Caki2 (cell line): ENCODE data around the gene ROR2. TPM values are rescaled to one million over a fixed set of nuclear protein-coding genes. Genes with fewer than 3 reads are reported as not detected.

Experiments used
- DNase-seq: peaks from one replicate; pipeline ENCODE4 v3.0.0-alpha.2; 2015; ENCODE audit warnings: low read depth
- in situ Hi-C: cut with HindIII; loops from 2 replicates; pipeline ENCODE4 v1.10.0; 2016; ENCODE audit warnings: low sequenced_read_pairs, low pct_unique_long_range_greater_than_20kb, mixed read lengths
- total RNA-seq: library from RNA; depleted of rRNA; stranded (reverse); fragments of >200 nt; shearing (Covaris generic); gene quantifications from 2 replicates; pipeline ENCODE4 v1.2.3, GENCODE V29; 2014; ENCODE audit warnings: low replicate concordance

Gene ROR2
- total RNA-seq, 1 experiment from 2014 or later, result 8.4 TPM

DNA sequence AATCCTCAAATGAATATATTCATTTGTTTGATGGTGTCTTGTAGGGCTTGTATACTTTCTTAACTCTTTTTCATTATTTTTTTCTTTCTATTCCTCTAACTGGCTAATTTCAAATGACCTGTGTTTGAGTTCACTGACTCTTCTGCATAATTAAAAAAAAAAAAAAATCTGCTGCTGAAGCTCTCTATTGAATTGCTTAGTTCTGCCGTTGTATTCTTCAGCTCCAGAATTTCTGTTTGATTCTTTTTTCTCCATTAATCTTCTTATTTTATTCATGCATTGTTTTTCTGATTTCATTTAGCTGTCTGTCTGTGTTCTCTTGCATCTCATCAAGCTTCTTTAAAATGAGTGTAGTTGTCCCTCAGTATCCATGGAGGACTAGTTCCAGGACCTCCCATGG, 244.6 kb downstream of the ROR2 start:
- peak; percentile 9 for DNase-seq
- in situ Hi-C loops, result no loop called here

DNA sequence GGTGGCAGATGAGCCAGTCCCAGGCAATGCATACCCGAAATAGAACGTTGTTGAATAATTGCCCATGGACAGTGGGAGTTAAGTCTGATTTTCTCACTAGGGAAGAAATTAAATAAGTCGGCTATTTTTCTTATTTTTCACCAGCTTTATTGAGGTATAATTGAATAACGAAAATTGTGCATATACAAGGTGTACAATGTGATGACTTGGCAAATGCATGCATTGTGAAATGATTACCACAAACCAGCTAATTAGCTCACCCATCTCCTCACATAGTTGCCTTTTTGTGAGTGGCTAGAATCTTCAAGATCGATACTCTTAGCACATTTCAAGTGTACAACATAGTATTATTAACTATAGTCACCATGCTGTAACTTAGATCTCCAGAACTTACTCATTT, 249.6 kb downstream of the ROR2 start:
- no peak for DNase-seq
- in situ Hi-C loops, result no loop called here

DNA sequence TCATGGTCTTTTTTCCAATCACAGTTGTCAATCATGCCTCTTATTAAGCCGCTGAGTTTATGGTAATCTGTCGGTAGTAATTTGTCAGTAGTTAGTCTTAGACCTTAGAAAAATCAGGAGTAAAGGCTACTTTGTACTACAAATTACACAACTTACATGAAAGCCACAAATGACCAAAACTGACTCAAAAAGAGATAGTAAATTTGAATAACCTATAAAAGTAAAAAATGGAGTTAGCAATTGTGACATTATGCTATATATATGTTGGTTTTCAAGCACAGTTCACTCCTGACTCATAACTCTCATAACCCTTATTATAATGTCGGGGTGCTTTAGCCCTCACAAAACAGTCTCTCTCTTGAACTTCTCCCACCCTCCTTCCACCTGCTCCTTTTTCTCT, 251.8 kb downstream of the ROR2 start:
- in situ Hi-C loops, result no loop called here
- DNase-seq, result no peak

DNA sequence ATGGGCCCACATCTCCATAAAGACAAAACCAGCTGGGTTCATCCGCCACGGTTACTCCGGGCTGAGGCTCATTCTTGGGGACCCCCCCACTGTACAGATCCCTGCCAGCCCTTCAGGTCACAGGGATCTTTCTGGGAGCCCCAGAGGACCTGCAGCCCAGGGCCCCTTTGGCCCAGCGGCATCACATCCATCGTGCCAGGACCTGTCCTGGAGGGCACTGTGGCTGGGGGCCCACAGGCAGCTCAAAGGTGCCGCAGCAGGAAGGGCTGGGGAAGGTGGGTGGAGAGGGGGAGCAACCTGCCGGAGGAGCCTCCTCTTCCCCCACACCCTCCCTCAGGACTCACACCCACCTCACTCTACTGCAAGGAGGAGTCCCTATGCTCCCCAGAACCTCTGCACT, 252.8 kb downstream of the ROR2 start:
- in situ Hi-C loops, result no loop called here

DNA sequence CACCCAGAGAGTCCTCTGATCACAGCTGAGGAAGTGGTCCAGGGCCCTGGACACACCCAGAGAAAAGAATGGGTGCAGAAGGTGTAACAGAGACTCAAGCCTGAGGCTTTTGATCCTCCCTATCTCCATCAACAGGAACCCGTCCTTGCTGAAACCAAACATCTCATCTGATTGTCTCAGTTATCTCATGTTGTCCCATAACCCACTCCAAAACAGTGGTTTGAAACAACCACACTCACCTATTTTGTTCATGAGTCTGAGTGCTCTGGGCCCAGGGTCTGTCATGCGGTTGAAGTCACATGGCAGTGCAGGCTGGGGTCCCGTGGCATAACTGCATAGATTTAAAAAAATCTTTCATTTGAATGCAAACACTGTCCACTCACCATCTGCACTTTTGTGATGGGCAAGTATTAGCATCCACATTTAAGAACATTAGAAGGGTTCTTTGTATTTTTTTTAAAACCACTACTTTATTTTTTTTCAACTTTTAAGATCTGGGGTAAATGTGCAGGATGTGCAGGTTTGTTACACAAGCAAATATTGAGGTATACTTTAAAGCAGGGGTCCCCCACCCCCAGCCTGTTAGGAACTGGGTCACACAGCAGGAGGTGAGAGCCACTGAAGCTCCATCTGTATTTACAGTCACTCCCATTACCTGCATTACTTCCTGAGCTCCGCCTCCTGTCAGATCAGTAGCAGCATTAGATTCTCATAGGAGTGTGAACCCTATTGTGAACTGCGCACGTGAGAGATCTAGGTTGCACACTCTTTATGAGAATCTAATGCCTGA, 255.8 kb downstream of the ROR2 start:
- no peak for DNase-seq
- in situ Hi-C loops, result no loop called here

More for the DNA sequence above, 252.8 kb downstream of the ROR2 start:
- no peak for DNase-seq

DNA sequence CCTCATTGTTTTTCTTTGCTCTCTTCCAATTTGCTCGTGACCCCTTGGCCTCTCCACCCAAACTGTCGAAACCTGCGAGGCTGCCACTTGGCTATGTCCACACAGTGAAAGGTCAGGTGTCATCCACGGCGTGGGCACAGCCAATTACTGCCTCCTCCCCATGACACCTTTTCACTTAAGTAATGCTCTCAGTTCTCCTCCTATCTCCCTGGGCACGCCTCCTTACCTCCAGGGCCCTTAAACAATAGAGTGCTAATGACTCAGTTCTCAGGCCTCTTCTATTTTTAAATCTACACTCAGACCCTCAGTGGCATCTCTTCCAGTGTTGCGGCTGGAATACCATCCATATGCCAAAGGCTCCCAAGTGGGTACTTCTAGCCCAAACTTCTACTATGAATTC, 256.8 kb downstream of the ROR2 start:
- no peak for DNase-seq
- in situ Hi-C loops, result no loop called here

DNA sequence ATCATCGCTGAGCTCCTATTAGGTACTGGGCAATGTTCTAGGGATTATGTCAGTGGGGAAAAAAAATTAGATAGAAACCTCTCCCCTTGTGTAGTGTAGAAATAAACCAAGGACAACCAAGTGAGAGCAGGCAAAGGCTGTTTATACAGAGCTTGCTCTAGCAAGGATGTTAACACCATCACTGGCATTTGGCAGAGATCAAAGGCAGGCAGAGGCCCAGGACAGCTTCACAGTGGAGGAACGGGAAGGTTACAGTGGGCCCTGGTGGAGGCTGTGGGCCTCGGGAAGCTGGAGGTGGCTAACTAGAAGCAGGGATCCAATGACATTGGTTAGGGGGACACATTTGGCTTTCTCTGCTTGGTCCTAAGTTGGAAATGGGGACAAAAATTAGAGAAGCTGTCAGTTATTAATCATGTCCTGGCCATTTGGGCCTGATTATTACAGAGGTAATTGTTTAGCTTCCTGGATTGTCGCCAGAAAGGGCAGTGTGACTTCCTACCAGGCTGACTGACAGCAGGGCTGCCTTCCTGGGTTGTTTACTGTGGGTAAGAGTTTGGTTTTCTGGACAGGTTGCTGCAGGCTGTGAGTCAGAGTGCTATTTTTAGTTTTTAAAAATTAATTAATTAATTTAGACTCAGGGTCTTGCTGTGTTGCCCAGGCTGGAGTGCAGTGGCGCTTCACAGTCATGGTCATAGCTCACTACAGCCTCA, 259.3 kb downstream of the ROR2 start:
- in situ Hi-C loops, result no loop called here
- no peak for DNase-seq

DNA sequence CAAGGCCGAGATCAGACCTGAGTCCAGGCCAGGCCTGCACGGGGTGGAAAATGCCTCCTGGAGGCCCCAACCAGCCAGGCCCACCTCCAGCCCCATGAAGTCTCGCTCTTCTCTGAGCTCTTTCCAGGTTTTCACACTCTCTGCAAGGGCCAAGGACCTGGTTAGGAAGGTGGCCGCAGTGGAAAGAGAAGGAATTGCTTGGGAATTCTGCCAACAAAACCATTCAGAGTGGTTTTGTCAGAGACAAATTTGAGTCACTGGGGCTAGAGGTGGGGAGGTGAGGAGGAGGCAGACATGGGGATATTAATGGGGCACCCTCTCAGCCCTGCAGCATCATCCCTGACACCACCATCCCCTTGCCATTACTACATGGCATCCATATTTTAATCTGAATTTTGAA, 261.0 kb downstream of the ROR2 start:
- DNase-seq, result no peak
- in situ Hi-C loops, result no loop called here

DNA sequence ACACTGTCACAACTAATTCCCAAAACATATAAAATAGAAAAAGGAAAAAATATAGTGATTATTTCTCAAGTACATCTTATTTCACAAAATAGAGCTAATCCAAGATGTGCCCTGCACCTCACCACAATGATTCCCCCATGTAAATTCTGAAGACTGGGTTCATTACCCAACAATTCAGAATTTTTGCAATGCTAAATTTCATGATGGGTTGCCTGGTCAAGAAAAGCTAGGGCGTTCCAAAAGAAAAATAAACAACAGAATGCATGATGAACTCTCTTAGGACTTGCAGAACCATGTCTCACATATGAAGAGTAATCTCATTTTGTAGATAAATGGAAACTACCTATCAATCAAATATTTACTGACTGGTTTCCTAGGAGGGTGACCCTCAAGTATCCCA, 266.8 kb downstream of the ROR2 start:
- DNase-seq, result no peak
- in situ Hi-C loops, result no loop called here

DNA sequence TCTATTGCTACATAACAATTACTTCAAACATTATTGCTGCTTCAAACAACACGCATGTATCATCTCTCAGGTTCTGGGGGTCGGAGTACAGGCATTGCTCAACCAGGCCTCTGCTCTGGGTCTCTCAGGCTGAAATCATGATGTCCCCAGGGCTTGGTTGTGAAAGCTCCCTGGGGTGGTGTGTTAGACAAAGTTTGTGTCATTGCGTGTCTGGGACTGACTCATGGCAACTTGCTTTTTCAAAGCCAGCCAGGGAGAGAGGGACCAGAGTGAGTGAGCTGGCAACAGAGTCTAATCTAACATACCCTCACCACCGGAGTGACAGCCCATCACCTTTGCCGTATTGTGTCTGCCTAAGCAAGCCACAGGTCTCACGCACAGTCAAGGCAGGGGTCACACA, 267.2 kb downstream of the ROR2 start:
- no peak for DNase-seq
- in situ Hi-C loops, result no loop called here

DNA sequence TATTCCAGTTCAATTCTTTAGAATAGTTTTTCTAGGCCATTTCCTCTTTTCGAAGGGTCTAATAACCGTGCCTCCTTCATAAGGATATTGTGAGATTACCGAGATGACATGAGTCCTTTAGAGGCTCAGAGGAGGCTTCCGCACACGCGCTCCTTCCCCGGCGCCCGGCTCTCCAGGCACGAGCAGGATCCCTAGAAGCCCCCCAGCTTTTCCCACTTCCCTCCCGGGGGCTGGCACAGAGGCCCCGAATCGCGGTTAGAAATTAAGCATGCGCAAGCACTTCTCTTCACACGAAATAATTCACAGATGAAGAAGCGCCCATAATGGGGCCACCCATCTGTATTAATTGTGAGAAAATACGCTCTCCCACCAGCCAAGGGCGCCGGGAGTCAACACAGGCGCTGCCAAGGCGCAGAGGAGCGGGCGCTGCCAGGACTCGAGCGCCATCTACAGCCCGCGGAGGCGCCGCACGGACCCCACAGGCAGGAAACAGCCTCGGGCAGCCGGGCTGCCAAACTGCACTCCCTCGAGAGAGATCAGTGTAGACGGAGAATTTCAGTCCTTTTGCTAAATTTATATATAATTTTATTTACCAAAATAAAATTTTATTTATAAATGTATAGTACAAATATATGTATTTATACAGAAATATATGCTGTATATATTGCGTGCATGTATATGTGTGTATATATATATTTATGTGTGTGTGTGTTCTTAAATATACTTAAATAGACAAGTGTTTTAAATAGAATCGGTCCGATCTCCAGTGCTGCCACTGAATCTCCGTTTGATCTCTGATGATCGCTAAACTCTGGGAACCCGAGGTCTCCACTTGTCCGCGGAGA, 268.3 kb downstream of the ROR2 start:
- in situ Hi-C loops, result no loop called here
- no peak for DNase-seq

DNA sequence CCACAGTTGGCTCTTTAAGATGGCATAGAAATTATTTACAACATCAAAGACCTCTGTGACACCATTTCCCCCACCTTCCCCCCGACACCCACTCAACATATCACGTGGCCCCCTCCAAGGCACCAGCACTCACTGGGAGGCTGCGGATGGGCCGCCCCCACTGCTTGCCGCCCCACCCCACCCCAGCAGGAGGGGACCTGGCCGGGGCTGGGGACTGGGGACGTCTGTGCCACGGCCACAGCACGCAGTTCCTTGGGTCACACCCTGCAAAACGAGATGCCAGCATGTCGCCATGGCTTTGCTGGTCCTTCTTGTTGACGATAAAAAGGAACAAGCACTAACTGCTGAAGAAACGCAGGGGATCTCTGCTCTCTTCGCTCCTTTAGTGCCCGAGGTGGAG, 269.0 kb downstream of the ROR2 start:
- in situ Hi-C loops, result no loop called here
- no peak for DNase-seq

DNA sequence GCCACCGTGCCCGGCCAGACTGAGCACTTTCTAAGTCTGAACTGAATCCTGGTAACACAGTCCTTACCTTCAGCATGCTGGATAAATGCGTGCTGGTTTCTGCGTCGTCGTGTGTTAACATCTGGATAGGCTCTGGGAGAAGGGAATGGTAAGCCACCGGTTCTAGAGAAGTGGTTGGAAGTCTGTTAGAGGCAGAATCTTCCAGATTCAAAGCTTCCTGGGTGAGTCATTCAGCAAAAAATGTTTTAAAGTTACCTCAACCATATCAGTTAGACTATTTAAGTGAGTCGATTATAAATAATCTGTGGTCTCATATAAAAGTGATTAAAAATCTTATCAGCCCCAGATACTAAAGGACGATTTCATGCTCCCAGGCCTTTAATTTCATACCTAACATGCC, 269.9 kb downstream of the ROR2 start:
- no peak for DNase-seq

DNA sequence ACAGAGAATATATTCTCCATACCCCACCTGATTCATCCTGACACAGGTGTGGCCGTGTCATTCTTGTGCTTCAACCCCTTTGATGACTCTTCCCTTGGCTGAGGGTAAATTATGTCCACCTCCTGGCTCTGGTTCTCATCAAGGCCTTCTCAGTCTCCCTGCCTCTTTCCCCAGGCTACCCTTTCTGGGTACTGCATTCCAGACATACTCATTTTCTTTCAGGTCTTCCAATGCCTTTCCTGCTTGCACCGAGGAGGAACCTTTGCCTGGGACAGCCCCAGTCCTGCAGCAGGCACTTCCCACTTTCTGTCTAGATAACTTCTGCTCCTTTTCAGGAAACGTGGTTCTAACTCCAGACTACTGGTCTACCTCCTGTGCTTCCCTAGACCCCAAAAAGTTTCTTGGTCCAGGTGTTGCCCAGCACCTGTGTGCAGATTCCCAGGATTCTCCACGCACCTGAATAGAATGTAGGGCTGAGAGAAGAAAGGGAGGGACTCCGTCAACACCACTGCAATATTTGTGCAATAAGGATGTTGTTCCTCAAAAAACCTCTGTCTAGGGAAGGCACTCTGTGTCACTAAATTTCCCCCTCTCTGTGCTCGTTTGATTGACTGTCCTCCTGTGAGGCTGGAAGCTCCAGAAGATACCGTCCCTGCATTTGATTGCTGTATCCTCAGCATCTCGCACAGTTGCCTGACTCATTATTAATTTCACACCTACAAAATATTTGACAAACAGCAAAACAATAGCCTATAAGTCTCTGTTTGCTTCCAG, 271.0 kb downstream of the ROR2 start:
- DNase-seq, result no peak
- in situ Hi-C loops, result no loop called here

More for the DNA sequence above, 269.9 kb downstream of the ROR2 start:
- in situ Hi-C loops, result no loop called here

DNA sequence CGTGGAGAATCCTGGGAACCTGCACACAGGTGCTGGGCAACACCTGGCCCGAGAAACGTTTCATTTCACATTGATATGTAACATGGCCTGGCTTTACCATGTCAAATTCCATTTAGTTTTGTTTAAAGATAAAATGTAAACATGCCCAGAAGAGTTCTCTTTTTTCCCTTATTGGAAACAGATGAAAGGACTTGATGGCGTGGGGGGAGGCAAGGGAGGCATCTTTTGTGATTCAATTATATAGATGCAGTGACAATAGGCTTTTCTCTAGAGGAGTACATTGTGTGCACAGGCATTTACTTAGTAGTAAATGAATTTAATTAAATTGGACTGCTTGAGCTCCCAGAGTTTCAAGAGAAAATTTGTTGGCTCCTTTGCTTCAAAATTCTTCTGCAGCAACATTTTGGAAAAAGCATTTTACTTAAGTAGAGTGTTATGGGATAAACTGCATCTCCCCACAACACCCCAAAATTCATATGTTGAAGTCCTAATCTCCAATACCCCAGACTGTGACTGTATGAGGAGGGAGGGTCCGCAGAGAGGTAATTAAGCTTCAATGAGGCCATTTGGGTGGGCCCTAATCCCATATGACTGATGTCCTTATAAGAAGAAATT, 272.1 kb downstream of the ROR2 start:
- no peak for DNase-seq
- in situ Hi-C loops, result no loop called here

DNA sequence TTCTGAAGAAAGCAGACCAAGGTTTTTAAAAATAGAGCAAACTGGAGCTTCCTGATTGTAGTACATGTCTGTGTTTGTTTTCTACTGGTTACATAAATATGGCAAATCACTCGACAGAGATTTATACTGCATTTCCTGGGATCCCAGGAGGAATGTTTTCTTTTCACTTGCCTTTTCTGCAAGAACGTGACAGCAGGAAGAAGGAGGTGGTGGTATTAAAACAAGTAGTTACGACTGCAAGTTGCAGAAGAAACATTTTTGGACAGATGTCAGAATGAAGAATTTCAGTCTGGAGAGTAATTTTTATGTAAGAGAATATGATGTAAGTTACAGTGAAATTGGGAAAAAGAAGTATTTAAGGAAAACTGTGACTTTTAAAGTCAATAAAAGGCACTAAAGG, 272.7 kb downstream of the ROR2 start:
- no peak for DNase-seq
- in situ Hi-C loops, result no loop called here

DNA sequence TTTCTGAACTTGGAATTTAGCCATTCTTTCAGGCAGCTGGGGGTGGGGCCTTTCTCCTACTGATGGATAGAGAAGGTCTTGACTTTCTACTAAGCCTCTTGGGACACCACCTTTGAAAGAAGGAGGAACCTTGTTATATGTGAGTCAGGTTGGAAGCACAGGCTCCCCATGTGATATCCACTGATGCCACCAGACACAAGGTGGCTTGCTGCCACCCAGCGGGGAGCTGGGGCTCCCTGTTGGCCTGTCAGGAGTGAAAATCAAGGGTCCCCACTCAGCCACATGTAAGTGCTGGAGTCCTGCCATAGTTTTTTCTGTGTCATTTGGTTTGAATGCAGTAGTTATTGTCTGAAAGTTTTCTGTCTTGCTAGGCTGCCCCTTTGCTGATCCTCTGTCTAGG, 274.0 kb downstream of the ROR2 start:
- DNase-seq, result peak; percentile 3

DNA sequence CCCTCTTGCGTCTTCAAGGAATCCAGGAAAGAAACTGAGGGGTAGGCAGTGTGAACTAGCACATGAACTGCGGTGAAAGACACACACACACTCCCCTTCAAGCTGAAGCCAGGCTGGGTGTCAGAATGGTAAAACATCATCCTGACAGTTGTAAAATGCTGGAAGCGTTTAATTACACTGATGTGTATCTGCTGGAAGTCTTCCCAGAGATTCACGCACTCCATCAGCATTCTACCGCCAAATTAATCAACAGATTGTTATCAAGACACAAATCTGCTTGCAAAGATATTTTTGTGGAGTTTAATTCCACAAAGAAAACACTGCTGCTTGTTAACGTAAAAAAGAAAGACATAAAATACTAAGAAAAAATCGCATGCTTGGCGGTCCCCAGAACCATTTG, 285.4 kb downstream of the ROR2 start:
- in situ Hi-C loops, result loop anchor here (25.0 kb wide), 1 partner anchor 152 kb away; no protein-coding TSS in a partner anchor

More for the DNA sequence above, 274.0 kb downstream of the ROR2 start:
- in situ Hi-C loops, result no loop called here

More for the DNA sequence above, 285.4 kb downstream of the ROR2 start:
- no peak for DNase-seq
